HepG2 (cell line): ENCODE data around the gene PIP5KL1. TPM values are rescaled to one million over a fixed set of nuclear protein-coding genes. Genes with fewer than 3 reads are reported as not detected.

Source experiments
- EHMT2 ChIP-seq: fragments of 200-600 bp; sonication (generic); IDR thresholded peaks from 2 replicates; pipeline ENCODE4 v1.7.0; 2017; ENCODE audit warnings: antibody characterized with exemption, low read depth, low read length, borderline replicate concordance
- FOSL1 ChIP-seq: sonication (generic); formaldehyde crosslinking; IDR thresholded peaks from 2 replicates; pipeline ENCODE4 v1.9.0; 2021; ENCODE audit warnings: missing genetic modification reagents, borderline replicate concordance
- HOXA9 ChIP-seq: sonication (generic); formaldehyde crosslinking; IDR thresholded peaks from 2 replicates; pipeline ENCODE4 v1.8.1; 2022; ENCODE audit warnings: missing genetic modification reagents, mild to moderate bottlenecking, moderate library complexity, borderline replicate concordance
- KDM5A ChIP-seq: fragments of 200-600 bp; sonication (generic); IDR thresholded peaks from 2 replicates; pipeline ENCODE4 v1.7.0; 2018; ENCODE audit warnings: antibody characterized with exemption, mild to moderate bottlenecking, low read length, borderline replicate concordance
- KLF15 ChIP-seq: sonication (generic); formaldehyde crosslinking; IDR thresholded peaks from 2 replicates; pipeline ENCODE4 v1.8.1; 2023; ENCODE audit warnings: borderline replicate concordance, mild to moderate bottlenecking, inconsistent platforms, missing genetic modification reagents, mixed read lengths
- PCBP2 ChIP-seq: fragments of 200-400 bp; formaldehyde crosslinking; optimal IDR thresholded peaks from 2 replicates; pipeline ENCODE3; 2018; ENCODE audit warnings: low read length, low read depth; ENCODE audit not compliant: poor library complexity, severe bottlenecking
- RFX1 ChIP-seq: fragments of 450-650 bp; IDR thresholded peaks from 2 replicates; pipeline ENCODE4 v1.6.1; 2017
- SIN3B ChIP-seq: fragments of 150-350 bp; IDR thresholded peaks from 2 replicates; pipeline ENCODE4 v1.6.1; 2014; ENCODE audit warnings: low read length
- SMAD1 ChIP-seq: sonication (generic); formaldehyde crosslinking; IDR thresholded peaks from 2 replicates; pipeline ENCODE4 v1.4.0; 2020; ENCODE audit warnings: missing genetic modification reagents, low read depth, mild to moderate bottlenecking, borderline replicate concordance
- THYN1 ChIP-seq: sonication (generic); formaldehyde crosslinking; IDR thresholded peaks from 2 replicates; pipeline ENCODE4 v1.8.1; 2023; ENCODE audit warnings: low read depth, mild to moderate bottlenecking, moderate library complexity, missing genetic modification reagents, borderline replicate concordance
- ZBTB38 ChIP-seq: sonication (generic); formaldehyde crosslinking; IDR thresholded peaks from 2 replicates; pipeline ENCODE4 v1.5.1; 2020; ENCODE audit warnings: mild to moderate bottlenecking, missing genetic modification reagents
- ZBTB44 ChIP-seq: sonication (generic); formaldehyde crosslinking; IDR thresholded peaks from 2 replicates; pipeline ENCODE4 v1.4.0; 2020; ENCODE audit warnings: missing genetic modification reagents
- ZKSCAN1 ChIP-seq: fragments of 150-350 bp; IDR thresholded peaks from 2 replicates; pipeline ENCODE4 v1.6.1; 2014; ENCODE audit warnings: low read length
- ZKSCAN5 ChIP-seq: sonication (generic); formaldehyde crosslinking; IDR thresholded peaks from 2 replicates; pipeline ENCODE4 v1.5.1; 2020; ENCODE audit warnings: mild to moderate bottlenecking, missing genetic modification reagents
- ZNF484 ChIP-seq: sonication (generic); formaldehyde crosslinking; IDR thresholded peaks from 2 replicates; pipeline ENCODE4 v1.5.1; 2020; ENCODE audit warnings: mild to moderate bottlenecking, low read depth, missing genetic modification reagents, borderline replicate concordance
- ZNF570 ChIP-seq: sonication (generic); formaldehyde crosslinking; IDR thresholded peaks from 2 replicates; pipeline ENCODE4 v1.4.0; 2020; ENCODE audit warnings: mild to moderate bottlenecking, missing genetic modification reagents, borderline replicate concordance
- ZNF709 ChIP-seq: sonication (generic); formaldehyde crosslinking; IDR thresholded peaks from 2 replicates; pipeline ENCODE4 v1.5.0; 2020; ENCODE audit warnings: mild to moderate bottlenecking, missing genetic modification reagents
- polyA plus RNA-seq, 8 experiments: library from polyadenylated mRNA; depleted of rRNA in 3 of 8; stranded (reverse) in 7 of 8; unstranded in 1 of 8; fragments of >200 nt; fragmentation: Illumina TruSeq in 4 of 8; extraction: Trizol in 4 of 8; gene quantifications; 2 replicates each; pipeline versions ENCODE4 v1.2.1 to v1.2.3, GENCODE V29; 2011 to 2016; ENCODE audit warnings: low read depth in 4 of 8, missing spikeins in 1 of 8, mixed read lengths in 1 of 8; ENCODE audit not compliant: insufficient read depth in 1 of 8
- total RNA-seq, 5 experiments: library from RNA; depleted of rRNA; stranded (reverse); fragments of >200 nt; fragmentation: Illumina TruSeq; extraction: Trizol; gene quantifications; 2 replicates each; pipeline ENCODE4 v1.2.3, GENCODE V29; 2016; ENCODE audit warnings: low read depth in 1 of 5
- TF ChIP-seq, protein P1 (sequence below): sonication (generic); formaldehyde crosslinking; IDR thresholded peaks from 2 replicates; pipeline ENCODE4 v1.4.0; 2020; ENCODE audit warnings: missing genetic modification reagents, borderline replicate concordance
- TF ChIP-seq, protein P2 (sequence below), 2 experiments: IDR thresholded peaks; 2 replicates each; pipeline ENCODE4 v1.6.1; 2011 to 2012; ENCODE audit warnings: low read length in 2 of 2, borderline replicate concordance in 1 of 2, low read depth in 1 of 2, mild to moderate bottlenecking in 1 of 2, moderate library complexity in 1 of 2

Gene PIP5KL1
- total and polyA plus RNA-seq, 2 of the 13 experiments (the other 11 are each of a cell fraction or from before 2014, with no cell fraction given): 0.20 to 0.49 TPM

DNA sequence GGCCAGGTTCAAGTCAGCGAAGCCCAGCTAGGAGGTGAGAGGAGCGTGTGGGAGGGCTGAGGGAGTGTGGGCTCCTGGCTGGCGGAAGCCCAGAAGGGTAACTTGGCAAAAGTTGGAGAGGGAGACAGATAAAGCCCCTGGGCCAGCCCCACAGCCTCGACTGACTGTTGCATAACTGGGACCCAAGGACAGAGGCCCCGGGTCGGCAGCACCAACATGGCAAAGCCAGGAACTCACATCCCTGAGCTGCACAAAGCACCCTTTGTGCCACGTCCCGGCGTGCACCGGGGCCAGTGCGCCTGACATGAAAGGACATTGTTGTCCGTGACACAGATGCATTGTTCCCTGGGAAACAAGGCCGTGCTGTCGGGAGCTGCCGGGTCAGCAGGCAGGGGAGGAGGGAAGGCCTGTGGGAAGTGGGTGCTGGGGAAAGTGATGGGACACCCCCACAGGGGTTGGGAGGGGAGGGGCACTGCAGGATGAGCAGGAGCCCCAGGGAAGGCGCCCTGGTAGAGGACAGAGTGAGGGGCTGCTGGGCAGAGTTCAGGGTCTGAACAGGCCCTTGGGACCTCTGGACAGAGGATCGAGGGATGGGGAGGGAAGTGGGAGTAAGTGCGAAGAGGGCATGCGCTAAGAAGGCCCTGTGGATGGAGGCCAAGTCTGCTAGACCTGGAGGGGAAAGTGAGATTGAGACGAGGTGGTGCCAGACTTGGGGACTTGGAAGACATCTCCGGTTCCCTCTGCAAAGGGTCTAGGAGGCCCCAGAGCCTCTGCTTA, 20.1 kb upstream of the PIP5KL1 start (continued):
- TF ChIP-seq PCBP2 (no peak), RFX1 (peak; percentile 80), KDM5A (peak; percentile 43; the same call in 1 of the 2 replicates), FOSL1 (no peak), ZNF709 (CRISPR knock-in tag) (peak; percentile 88), ZNF570 (CRISPR knock-in tag) (no peak), KLF15 (no peak), SIN3B (no peak), HOXA9 (0 out of 2 replicates have a peak, but pooled peaks have one; percentile 27), ZKSCAN1 (no peak), ZBTB38 (CRISPR knock-in tag) (0 out of 2 replicates have a peak, but pooled peaks have one; percentile 5), ZKSCAN5 (CRISPR knock-in tag) (peak; percentile 80), SMAD1 (CRISPR knock-in tag) (no peak), ZNF484 (CRISPR knock-in tag) (no peak), THYN1 (CRISPR knock-in tag) (no peak), ZBTB44 (no peak), EHMT2 (no peak)
- TF ChIP-seq, protein P1, sequence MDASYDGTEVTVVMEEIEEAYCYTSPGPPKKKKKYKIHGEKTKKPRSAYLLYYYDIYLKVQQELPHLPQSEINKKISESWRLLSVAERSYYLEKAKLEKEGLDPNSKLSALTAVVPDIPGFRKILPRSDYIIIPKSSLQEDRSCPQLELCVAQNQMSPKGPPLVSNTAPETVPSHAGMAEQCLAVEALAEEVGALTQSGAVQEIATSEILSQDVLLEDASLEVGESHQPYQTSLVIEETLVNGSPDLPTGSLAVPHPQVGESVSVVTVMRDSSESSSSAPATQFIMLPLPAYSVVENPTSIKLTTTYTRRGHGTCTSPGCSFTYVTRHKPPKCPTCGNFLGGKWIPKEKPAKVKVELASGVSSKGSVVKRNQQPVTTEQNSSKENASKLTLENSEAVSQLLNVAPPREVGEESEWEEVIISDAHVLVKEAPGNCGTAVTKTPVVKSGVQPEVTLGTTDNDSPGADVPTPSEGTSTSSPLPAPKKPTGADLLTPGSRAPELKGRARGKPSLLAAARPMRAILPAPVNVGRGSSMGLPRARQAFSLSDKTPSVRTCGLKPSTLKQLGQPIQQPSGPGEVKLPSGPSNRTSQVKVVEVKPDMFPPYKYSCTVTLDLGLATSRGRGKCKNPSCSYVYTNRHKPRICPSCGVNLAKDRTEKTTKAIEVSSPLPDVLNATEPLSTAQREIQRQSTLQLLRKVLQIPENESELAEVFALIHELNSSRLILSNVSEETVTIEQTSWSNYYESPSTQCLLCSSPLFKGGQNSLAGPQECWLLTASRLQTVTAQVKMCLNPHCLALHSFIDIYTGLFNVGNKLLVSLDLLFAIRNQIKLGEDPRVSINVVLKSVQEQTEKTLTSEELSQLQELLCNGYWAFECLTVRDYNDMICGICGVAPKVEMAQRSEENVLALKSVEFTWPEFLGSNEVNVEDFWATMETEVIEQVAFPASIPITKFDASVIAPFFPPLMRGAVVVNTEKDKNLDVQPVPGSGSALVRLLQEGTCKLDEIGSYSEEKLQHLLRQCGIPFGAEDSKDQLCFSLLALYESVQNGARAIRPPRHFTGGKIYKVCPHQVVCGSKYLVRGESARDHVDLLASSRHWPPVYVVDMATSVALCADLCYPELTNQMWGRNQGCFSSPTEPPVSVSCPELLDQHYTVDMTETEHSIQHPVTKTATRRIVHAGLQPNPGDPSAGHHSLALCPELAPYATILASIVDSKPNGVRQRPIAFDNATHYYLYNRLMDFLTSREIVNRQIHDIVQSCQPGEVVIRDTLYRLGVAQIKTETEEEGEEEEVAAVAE: no peak
- TF ChIP-seq, protein P2, sequence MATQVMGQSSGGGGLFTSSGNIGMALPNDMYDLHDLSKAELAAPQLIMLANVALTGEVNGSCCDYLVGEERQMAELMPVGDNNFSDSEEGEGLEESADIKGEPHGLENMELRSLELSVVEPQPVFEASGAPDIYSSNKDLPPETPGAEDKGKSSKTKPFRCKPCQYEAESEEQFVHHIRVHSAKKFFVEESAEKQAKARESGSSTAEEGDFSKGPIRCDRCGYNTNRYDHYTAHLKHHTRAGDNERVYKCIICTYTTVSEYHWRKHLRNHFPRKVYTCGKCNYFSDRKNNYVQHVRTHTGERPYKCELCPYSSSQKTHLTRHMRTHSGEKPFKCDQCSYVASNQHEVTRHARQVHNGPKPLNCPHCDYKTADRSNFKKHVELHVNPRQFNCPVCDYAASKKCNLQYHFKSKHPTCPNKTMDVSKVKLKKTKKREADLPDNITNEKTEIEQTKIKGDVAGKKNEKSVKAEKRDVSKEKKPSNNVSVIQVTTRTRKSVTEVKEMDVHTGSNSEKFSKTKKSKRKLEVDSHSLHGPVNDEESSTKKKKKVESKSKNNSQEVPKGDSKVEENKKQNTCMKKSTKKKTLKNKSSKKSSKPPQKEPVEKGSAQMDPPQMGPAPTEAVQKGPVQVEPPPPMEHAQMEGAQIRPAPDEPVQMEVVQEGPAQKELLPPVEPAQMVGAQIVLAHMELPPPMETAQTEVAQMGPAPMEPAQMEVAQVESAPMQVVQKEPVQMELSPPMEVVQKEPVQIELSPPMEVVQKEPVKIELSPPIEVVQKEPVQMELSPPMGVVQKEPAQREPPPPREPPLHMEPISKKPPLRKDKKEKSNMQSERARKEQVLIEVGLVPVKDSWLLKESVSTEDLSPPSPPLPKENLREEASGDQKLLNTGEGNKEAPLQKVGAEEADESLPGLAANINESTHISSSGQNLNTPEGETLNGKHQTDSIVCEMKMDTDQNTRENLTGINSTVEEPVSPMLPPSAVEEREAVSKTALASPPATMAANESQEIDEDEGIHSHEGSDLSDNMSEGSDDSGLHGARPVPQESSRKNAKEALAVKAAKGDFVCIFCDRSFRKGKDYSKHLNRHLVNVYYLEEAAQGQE (IDR thresholded peaks at IDR 0.05; ENCODE audit: borderline replicate concordance in 1 of 2, low read depth in 1 of 2, low read length in 2 of 2): 0 out of 4 replicates have a peak, but pooled peaks of 1 of the 2 experiments have one; percentile 22
